Measurements from ENCODE around the gene MAP3K9. TPM values are rescaled to one million over a fixed set of nuclear protein-coding genes. Genes with fewer than 3 reads are reported as not detected.
"Not testable (repeated sequence)": the region's sequence is repeated elsewhere in the genome, so short reads cannot be mapped to it uniquely, and the experiment has no call there.

Gene MAP3K9
- total and polyA plus RNA-seq, 2 of the 8 experiments (the other 6 are each of a cell fraction or from before 2014, with no cell fraction given), result 9.8 to 24.7 TPM

DNA sequence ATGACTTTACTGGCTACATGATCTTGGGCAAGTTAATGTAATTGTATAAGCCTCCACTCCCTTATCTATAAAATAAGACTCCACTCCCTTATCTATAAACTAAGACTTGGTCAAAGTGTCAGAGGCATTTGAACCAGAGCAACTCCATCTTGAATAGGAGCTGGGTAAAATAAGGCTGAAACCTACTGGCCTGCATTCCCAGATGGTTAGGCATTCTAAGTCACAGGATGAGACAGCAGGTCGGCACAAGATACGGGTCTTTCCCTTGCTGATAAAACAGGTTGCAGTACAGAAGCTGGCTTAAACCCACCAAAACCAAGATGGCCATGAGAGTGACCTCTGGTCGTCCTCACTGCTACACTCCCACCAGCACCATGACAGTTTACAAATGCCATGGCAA lies 44.3 kb upstream of the MAP3K9 start:
- DNase-seq (ENCODE audit: low read depth in 1 of 2, low spot score in 2 of 2); H3K79me1 ChIP-seq (ENCODE audit: low read depth, low read length); H2BK120ac ChIP-seq (replicated peaks; ENCODE audit: low read depth, low read length); H2BK20ac ChIP-seq (ENCODE audit: low read length); H3K4ac ChIP-seq (replicated peaks; ENCODE audit: insufficient read length, low read depth, low read length); H2BK5ac ChIP-seq (ENCODE audit: low read depth, low read length); H3K18ac ChIP-seq (ENCODE audit: extremely low read depth, low read length); H3K79me2 ChIP-seq (ENCODE audit: control insufficient read depth in 1 of 2, insufficient read depth in 2 of 2, low read length in 2 of 2); H3K23me2 ChIP-seq (ENCODE audit: low read depth, low read length); H3K4me1 ChIP-seq (replicated peaks in 1 of 4; ENCODE audit: control insufficient read depth in 3 of 4, insufficient read depth in 4 of 4, low read length in 3 of 4); H3K56ac ChIP-seq (replicated peaks; ENCODE audit: insufficient read length, low read depth, low read length); H3K4me2 ChIP-seq (ENCODE audit: insufficient read depth in 1 of 2, low read depth in 2 of 2, low read length in 2 of 2); H4K8ac ChIP-seq (ENCODE audit: extremely low read depth, insufficient read depth, low read length); H2AK5ac ChIP-seq (ENCODE audit: low read depth, low read length); H3K9ac ChIP-seq (replicated peaks in 1 of 4; ENCODE audit: extremely low read depth in 1 of 4, low read depth in 3 of 4, low read length in 3 of 4); H2BK12ac ChIP-seq (ENCODE audit: low read depth, low read length); H3K9me3 ChIP-seq (ENCODE audit: insufficient read depth in 2 of 2, low read depth in 1 of 2, low read length in 1 of 2); H3K36me3 ChIP-seq (ENCODE audit: control insufficient read depth in 2 of 4, insufficient read depth in 4 of 4, low read length in 3 of 4); H4K20me1 ChIP-seq (replicated peaks in 1 of 2; ENCODE audit: control insufficient read depth in 1 of 2, insufficient read depth in 2 of 2, low read length in 2 of 2); H3K27me3 ChIP-seq (replicated peaks in 1 of 4; ENCODE audit: control insufficient read depth in 3 of 4, extremely low read depth in 1 of 4, insufficient read depth in 3 of 4, low read length in 3 of 4); H3K23ac ChIP-seq (ENCODE audit: insufficient read length); H4K5ac ChIP-seq (ENCODE audit: insufficient read length, low read depth, low read length); POLR2A ChIA-PET (ENCODE audit: partially characterized antibody); H2AFZ ChIP-seq (ENCODE audit: low read length); H4K91ac ChIP-seq (replicated peaks; ENCODE audit: insufficient read length, low read length); FAIRE-seq; H3K14ac ChIP-seq (ENCODE audit: insufficient read length); H3K4me3 ChIP-seq (ENCODE audit: extremely low read depth in 1 of 4, insufficient read depth in 2 of 4, low read depth in 3 of 4, low read length in 4 of 4); H3K27ac ChIP-seq (ENCODE audit: low read depth, low read length); H2BK15ac ChIP-seq (ENCODE audit: low read length): not testable (repeated sequence)
- WGBS, 2 experiments (ENCODE audit: extremely low coverage in 1 of 2, insufficient coverage in 1 of 2, insufficient read length in 1 of 2, insufficient replicate concordance in 2 of 2, low coverage in 1 of 2, low lambda C conversion rate in 2 of 2, missing lambda C conversion rate in 1 of 2), result 89% methylated on average over 3 of the region's 3 CpGs; no CpG with 5 or more reads in 1 of the 2 experiments
- CTCF ChIA-PET (ENCODE audit: partially characterized antibody), result interaction anchor here (1.0 kb wide), 1 partner anchor 13 kb away, joined by 3 read pairs; no protein-coding TSS in a partner anchor

All from H1 (cell line).